ENCODE measurements around the gene TMEM187. TPM values are rescaled to one million over a fixed set of nuclear protein-coding genes. Genes with fewer than 3 reads are reported as not detected.

TMEM187 gene
- total RNA-seq, 4 donors from 2014 or later = 2.0 to 10.0 (median 6.1) TPM

- TF ChIP-seq, protein P1, sequence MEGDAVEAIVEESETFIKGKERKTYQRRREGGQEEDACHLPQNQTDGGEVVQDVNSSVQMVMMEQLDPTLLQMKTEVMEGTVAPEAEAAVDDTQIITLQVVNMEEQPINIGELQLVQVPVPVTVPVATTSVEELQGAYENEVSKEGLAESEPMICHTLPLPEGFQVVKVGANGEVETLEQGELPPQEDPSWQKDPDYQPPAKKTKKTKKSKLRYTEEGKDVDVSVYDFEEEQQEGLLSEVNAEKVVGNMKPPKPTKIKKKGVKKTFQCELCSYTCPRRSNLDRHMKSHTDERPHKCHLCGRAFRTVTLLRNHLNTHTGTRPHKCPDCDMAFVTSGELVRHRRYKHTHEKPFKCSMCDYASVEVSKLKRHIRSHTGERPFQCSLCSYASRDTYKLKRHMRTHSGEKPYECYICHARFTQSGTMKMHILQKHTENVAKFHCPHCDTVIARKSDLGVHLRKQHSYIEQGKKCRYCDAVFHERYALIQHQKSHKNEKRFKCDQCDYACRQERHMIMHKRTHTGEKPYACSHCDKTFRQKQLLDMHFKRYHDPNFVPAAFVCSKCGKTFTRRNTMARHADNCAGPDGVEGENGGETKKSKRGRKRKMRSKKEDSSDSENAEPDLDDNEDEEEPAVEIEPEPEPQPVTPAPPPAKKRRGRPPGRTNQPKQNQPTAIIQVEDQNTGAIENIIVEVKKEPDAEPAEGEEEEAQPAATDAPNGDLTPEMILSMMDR (IDR thresholded peaks at IDR 0.05; ENCODE audit: low read depth) = no peak
These were observed 26.3 kb upstream of the TMEM187 start for GRCh38 chrX:153945956-153946943.

DNA sequence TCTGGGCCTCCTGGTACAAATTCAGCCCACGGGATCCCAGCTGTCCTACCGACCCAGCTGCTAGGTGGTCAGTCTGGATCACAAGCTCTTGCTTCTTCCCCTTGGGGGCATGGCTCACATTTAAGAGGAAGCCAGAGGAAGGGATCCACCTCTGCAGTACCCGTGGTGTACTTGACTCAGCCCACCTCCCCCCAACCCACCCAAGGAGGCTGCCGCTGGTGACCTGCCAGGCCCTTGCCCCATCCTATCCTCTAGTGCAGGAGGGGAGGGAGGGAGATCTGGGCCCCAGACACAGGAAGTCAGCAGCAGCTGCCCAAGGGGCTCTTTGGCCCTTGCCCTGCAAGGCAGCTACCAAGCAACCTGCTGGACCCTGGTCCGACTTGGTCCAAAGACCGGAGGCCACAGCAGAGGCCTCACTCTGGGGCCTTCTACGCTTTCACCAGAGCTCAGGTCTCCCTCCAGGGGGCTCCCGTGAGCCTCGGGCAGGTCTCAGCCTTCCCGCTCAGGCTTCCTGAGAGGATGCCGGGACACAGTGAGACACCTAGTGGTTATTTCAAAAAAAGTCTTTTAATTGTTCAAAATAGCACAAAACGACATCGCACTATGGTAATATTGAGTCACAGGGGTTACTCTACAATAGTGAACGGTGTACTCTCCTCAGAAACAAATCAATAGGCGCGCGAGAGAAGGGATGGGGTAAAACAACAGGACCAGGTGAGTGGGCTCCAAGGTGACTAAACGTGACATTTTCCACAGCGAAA, 25.4 kb upstream of the TMEM187 start:
- TF ChIP-seq, protein P1 (IDR thresholded peaks at IDR 0.05; ENCODE audit: low read depth) = no peak

GRCh38 chrX:153948002-153948466, 24.5 kb upstream of the TMEM187 start:
- TF ChIP-seq, protein P1 (IDR thresholded peaks at IDR 0.05; ENCODE audit: low read depth) = no peak

GRCh38 chrX:153948847-153949805, 23.4 kb upstream of the TMEM187 start:
- TF ChIP-seq, protein P1 (IDR thresholded peaks at IDR 0.05; ENCODE audit: low read depth) = no peak

DNA sequence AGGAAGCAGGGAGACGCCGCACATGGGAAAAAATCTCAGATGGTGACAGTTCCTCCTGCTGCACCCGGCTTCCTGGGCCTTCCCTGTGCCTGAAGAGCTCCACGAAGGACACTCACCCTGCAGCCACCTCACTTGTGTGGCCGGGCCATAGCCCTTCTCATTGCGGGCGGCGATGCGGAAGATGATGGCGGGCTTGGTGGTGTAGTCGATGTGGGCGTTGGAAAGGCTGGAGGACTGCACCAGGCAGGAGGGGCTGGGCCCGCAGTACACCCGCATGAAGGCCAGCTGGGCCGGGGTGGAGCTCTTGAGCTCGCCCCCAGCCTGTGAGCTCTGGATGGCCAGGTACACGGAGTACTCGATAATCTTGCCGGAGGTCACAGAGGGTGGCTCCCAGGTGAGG, 22.4 kb upstream of the TMEM187 start:
- TF ChIP-seq, protein P1 (IDR thresholded peaks at IDR 0.05; ENCODE audit: low read depth) = no peak

DNA sequence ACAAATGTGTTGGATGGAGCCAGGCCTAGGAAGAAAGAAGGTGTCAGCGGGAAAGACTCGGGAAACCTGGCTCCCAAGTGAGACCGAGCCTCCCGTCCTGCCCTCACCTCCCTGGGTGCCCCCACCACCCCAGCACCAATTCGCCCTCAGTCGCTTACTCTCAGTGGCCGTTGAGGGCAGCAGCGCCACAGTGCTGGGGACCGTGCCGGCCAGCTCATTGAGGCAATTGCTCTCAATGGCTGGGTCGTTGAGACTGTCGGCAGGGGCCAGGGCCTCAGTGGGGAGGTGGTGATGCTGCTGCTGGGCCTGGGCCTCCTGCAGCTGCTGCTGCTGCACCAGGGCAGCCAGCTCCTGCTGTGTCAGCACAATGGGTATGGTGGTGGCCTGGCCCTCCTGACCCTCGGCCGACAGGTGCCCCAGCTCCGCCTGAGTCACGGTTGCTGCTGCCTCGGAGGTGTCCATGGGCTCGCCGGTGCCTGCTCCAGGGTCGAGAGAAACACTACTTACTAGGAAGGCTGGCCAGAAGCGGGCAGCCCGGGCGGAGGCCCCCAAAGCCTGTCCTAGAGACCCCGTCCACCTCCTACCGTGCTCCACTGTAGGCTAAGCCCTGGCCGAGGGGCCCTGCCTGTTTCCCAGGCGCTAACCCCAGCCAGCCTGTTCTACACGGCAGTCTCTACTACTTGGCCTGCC, 20.7 kb upstream of the TMEM187 start:
- TF ChIP-seq, protein P1 (IDR thresholded peaks at IDR 0.05; ENCODE audit: low read depth) = no peak
